Right ventricle myocardium inferior (tissue), 1 donor: Measurements from ENCODE around the gene BLTP3A. TPM values are rescaled to one million over a fixed set of nuclear protein-coding genes. Genes with fewer than 3 reads are reported as not detected.
A peak's percentile ranks its signal among the peaks of the same experiment; 100 is the strongest.
"Not testable (repeated sequence)": the region's sequence is repeated elsewhere in the genome, so short reads cannot be mapped to it uniquely, and the experiment has no call there.

ENCODE experiments used
- ATAC-seq: fragments of 200-7000 bp; cut with Tn5 transposase; one replicate; pipeline ENCODE4 v1.9.1; 2020; ENCODE audit warnings: mild to moderate bottlenecking, moderate library complexity
- DNase-seq: peaks from one replicate; pipeline ENCODE4 v3.0.0; 2021; ENCODE audit errors: missing footprints
- intact Hi-C: fragments of 100-400 bp; cut with DNase I; formaldehyde crosslinking; loops from one replicate; pipeline ENCODE4 v1.11.0; 2022
- total RNA-seq: library from RNA; stranded (reverse); fragmentation: NEBNext Ultra II Directional; extraction: Animal tissue kit (Norgen Biotek cat#: 25700); gene quantifications from one replicate; pipeline ENCODE4 v1.2.1, GENCODE V29; 2021
- donor health status: DM: no; HTN: yes; CAD: no; lungs with severe emphysema.

BLTP3A gene
- total RNA-seq, 1 donor from 2014 or later, result 17.1 TPM

DNA sequence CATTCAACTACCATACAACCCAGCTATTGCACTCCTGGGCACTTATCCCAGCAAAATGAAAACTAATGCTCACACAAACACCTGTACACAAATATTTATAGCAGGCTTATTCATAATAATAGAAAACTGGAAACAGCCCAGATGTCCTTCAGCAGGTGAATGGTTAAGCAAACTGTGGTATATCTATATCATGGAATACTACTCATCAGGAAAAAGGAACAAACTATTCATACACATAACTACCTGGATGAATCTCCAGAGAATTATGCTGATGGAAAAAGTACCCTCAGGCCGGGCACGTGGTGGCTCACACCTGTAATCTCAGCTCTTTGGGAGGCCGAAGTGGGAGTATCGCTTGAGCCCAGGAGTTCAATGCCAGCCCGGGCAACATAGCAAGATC, 3.8 kb upstream of the BLTP3A start:
- intact Hi-C loops, result no loop called here
- no peak for DNase-seq
- ATAC-seq, result no peak

DNA sequence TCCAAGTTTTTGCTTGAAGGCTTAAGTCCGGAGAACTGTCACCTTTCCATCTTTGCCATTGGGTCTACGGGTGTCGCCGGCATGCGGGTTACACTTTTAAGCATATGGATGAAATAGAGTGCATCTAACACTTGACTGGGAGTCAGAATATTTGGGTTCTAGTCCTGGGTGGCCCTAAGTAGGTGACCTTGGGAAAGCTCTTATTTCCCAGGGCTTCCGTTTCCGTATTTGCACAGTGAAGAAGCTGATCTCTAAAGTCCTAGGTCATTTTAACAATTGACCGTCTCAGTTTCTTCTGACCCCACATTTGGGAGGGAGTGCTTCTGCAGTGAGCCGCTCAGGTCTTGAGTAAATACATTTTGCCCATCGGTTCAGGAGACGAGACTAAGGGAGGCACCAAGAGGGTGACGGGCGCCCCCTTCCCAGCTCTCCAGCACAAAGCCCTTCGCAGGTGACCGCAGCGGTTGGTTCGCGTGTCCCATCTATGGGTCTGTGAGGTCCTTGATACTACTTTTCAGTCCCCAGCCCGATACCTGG, 651 bp upstream of the BLTP3A start:
- intact Hi-C loops, result loop anchor here (5.0 kb wide), 1 partner anchor 34 kb away; the partner anchor contains the start of gene SNRPC
- no peak for DNase-seq
- ATAC-seq, result peak; percentile 44

- intact Hi-C loops, result loop anchor here (5.0 kb wide), 1 partner anchor 36 kb away; the partner anchor contains the start of gene SNRPC
- ATAC-seq (peak; percentile 27), DNase-seq (no peak)
These were observed 970 bp downstream of the BLTP3A start for GRCh38 chr6:34792605-34793500.

- no peak for DNase-seq
- no peak for ATAC-seq
- intact Hi-C loops, result loop anchor here (5.0 kb wide), 1 partner anchor 37 kb away; the partner anchor contains the start of gene SNRPC
These were observed 2.0 kb downstream of the BLTP3A start for GRCh38 chr6:34793877-34794276.

DNA sequence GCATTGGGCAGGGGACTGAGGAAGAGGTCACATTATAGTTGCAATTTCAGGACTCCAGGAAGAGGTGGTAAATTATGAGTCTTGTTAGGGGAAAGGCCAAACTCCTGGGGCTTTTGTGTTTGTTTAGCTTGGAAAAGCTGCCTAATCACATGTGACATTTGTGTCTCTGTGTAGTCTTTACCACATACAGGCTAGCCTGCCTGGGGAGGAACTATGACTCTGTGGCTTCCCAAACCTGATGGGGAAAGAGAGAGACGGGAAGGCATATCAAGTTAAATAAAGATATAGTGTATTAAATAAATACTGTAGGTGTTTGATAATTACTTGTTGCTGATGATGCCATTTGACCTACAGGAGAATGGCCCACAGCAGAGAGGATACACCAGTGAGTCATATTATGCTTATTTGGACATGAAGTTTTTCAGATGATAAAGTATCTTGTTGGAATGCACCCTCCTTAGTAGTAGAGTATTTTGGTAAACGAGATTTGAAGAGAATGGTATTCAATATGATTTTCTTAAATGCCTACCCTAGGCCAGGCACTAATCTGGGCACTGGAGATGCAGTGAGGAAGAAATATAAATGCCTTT, 4.0 kb downstream of the BLTP3A start:
- intact Hi-C loops, result no loop called here
- ATAC-seq (no peak), DNase-seq (no peak)

DNA sequence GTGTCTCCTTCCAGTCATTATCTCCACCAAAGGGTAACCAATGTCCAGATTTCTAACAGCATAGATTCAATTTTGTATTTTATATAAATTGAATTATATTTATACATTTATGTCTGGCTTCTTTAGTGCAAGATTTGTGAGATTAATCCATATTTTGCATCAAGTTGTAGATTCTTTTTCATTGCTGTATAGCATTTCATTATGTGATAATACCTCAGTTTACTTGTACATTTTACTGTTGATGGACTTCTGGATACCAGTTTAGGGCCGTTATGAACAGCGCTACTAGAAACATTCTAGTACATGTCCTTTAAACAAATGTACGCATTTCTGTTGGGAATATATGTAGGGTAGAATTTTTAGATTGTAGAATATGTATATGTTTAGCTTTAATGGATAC, 6.2 kb downstream of the BLTP3A start:
- DNase-seq (no peak), ATAC-seq (no peak)
- intact Hi-C loops, result no loop called here

DNA sequence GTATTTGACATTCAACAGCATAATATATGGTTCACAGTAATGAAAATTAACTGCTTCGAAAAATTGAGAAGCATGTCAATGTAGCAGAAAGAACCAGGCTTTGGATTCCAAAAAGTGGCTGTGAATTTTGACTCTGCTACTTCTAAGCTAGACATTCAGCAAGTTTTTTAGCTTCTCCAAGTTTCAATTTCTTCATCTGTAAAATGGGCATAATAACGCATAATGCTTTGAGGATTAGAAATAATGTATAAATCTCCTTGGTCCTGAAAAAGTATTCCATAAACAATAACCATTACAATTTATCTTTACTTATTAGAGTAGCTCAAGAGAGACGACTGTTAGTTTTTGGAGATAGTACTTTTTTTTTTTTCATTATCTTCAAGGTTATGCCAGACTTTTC, 7.7 kb downstream of the BLTP3A start:
- ATAC-seq, result no peak
- intact Hi-C loops, result no loop called here

GRCh38 chr6:34804543-34804942, 12.7 kb downstream of the BLTP3A start:
- DNase-seq (no peak), ATAC-seq (no peak)
- intact Hi-C loops, result no loop called here

More for the DNA sequence above, 7.7 kb downstream of the BLTP3A start:
- no peak for DNase-seq

DNA sequence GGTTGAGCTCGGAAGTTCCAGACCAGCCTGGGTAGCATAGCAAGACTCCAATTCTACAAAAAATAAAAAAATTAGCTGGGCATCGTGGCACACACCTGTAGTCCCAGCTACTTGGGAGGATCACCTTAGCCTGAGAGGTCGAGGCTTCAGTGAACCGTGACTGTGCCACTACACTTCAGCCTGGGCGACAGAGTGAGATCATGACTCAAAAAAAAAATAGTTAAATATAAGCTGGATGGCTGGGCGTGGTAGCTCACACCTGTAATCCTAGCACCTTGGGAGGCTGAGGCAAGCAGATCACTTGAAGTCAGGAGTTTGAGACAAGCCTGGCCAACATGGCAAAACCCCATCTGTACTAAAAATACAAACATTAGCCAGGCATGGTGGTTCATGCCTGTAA, 13.2 kb downstream of the BLTP3A start:
- ATAC-seq, DNase-seq, intact Hi-C loops: not testable (repeated sequence)

DNA sequence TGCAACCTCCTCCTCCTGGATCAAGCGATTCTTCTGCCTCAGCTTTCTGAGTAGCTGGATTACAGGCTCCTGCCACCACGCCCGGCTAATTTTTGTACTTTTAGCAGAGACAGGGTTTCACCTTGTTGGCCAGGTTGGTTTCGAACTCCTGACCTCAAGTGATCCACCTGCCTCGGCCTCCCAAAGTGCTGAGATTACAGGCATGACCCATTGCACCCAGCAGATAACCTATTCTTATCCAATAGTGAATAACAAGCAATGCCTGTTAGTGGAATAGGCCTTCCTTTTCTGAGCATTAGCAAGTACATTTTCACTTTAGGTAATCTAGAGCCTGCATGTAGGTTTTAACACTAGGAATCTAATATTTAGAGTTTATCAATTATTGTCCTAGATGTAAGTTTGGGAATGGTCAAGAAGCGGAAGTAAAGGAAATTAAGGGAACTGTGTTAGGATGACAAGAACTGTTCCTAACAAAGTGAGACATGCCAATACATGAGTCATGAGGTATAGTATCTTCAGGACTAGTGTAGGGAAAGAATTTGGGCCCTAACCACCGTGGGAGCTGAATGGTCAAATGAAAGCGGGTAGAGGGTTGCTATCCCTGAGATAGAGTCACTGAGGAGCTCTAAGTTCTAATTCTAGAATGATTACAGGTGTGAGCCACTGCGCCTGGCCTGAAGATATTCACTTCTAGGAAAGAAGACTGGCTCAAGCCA, 15.0 kb downstream of the BLTP3A start:
- DNase-seq (no peak), ATAC-seq (no peak)
- intact Hi-C loops, result no loop called here

- ATAC-seq, DNase-seq: not testable (repeated sequence)
These were observed 16.6 kb downstream of the BLTP3A start for GRCh38 chr6:34808473-34808872.

DNA sequence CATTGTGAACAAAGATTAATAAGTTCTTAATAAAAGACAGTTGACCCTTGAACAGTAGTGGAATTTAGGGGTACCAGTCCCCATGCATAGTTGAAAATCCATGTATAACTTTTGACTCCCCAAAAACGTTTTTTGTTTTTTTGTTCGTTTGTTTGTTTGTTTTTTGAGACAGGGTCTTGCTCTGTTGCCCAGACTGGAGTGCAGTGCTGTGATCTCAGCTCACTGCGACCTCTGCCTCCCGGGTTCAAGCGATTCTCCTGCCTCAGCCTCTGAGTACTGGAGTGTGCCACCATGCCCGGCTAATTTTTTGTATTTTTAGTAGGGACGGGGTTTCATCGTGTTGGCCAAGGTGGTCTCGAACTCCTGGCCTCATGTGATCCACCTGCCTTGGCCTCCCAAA, 17.5 kb downstream of the BLTP3A start:
- ATAC-seq, intact Hi-C loops, DNase-seq: not testable (repeated sequence)

More at GRCh38 chr6:34808473-34808872, 16.6 kb downstream of the BLTP3A start:
- intact Hi-C loops, result not testable (repeated sequence)

GRCh38 chr6:34810017-34810882, 18.4 kb downstream of the BLTP3A start:
- intact Hi-C loops, result no loop called here
- DNase-seq (no peak), ATAC-seq (no peak)

DNA sequence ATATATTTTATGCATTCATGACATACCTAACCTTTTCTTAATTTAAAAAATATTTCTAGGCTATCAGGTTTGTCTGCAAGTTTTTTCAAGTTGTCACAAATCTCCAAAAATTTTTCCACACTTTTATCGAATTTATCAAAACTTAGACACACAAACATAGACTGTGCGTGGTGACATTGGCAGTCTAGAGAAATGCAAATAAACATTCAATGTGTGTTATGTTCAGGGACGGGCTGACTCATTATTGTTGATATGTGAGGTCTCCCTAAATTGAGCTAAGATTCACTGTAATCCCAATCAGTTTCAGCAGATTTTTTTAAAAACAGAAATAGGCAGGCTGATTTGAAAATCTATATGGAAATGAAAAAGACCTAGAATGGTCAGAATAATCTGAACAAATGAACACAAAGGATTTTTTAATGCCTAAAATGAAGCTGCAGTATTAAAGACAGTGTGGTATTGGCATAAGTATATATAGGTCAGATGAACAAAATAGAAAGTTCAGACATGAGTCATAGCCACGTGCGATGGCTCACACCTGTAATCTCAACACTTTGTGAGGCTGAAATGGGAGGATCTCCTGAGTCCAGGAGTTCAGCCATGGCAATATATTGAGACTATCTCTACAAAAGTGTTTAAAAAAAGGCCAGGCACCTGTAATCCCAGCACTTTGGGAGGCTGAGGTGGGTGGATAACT, 19.2 kb downstream of the BLTP3A start:
- intact Hi-C loops, result no loop called here
- ATAC-seq, result no peak
- no peak for DNase-seq

DNA sequence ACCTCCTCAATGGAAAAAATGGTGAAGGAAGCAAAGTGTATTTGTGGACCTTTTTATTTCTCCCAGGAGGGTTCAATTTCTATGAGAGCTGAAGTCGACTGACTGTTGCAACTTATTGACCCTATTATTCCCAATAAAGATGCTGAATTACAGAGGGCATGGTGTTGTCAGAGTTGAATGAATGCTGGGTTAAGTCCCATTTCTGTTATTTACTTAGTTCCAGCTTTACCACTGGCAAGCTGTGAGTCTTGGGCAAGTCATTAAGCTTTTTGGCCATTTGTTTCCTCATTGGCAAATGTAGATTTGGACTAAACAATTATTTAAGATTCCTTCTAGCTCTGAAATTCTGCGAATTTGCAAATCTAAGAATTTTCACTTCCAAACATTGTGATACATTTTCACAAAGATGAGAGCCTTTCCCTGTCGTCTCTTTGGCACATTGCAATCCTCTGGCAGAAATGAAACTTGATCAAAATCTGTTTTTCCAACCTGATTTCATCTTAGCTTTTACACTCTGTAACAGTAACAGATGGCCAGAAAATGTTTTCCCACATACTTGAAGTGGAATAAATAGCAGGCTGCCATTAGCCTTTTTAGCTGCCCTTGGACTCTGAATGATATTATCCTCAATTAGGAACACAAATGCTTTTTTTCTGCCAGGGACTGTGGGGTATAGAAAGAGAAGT, 21.3 kb downstream of the BLTP3A start:
- intact Hi-C loops, result no loop called here
- ATAC-seq (no peak), DNase-seq (no peak)

- intact Hi-C loops, result no loop called here
- ATAC-seq (no peak), DNase-seq (no peak)
These were observed 24.9 kb downstream of the BLTP3A start for GRCh38 chr6:34816635-34817301.

DNA sequence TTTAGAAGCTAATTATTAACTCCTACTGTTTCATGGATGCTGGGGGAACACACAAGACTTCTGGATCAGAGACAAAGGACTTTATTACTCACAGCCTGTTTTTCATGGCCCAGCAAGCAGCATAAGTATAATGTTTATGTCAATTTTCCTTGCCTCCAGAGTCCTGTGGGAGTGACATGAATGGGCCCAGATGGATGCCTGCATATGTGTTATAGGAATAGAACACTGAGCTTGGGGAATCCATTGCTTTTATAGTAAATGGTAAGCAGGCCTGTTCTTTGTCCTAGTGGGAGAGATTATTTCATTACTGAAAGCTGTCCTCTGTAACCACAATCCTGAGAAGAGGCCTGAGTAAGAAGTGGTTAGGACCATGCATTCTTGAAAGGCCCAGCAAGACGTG, 25.6 kb downstream of the BLTP3A start:
- no peak for DNase-seq
- ATAC-seq, result no peak
- intact Hi-C loops, result no loop called here
